Measurements from ENCODE around the gene CACNA2D4.
"Not testable (repeated sequence)": the region's sequence is repeated elsewhere in the genome, so short reads cannot be mapped to it uniquely, and the experiment has no call there.

The CACNA2D4 gene

DNA sequence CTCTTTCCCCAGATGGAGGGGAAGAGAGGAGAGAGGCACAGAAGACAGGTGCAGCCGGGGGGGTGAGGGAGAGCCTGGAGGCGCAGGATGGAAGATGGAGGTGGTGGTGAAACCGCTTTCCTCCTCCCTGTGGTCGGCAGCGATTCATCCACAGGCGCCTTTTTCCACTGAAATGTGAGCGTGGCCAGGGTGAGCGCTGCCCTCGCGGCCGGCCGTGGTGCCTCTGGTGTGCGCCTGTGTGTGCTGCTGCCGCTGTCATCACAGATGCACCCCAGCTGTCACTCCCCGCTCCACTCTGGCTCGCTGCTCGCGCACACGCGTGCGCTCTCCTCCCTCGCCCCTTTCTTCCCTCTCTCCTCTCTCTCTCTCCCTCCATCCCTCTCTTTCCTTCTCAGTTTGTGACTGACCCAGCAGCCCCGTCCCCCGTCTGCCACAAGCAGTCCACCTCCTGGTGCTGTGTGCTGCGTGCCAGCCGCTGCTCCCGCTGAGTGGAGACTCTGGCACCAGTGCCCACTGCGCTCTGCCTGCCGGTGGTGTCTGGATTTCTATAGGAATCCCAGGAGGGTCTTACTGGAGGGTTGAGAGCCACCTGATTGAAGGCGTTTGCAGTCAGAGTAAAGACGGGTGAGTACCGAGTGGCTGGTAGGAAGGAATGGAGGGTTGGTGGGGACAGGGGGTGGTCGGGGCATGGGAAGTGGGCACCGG is 98.1 kb downstream of the CACNA2D4 start, which contains the start of gene LRTM2:
Gene LRTM2, plus strand, starts transcription at position 375 of the 705 bp plus-strand sequence. CDS start 7,584 bp downstream, outside the sequence.
- Histone ChIP-seq H3K9ac (peak within 1 kb of the TSS in 8 of 11 experiments; percentile 46 to 79 (median 62); a peak in 16 of 22 replicates), H3K27me3 (peaks cover 0 to 25% (median 0%) of the 10 kb centered on the region in 11 experiments; a peak in 9 of 22 replicates), H3K4me3 (peak within 1 kb of the TSS; percentile 2 to 52 (median 35); a peak in 17 of 20 replicates)

DNA sequence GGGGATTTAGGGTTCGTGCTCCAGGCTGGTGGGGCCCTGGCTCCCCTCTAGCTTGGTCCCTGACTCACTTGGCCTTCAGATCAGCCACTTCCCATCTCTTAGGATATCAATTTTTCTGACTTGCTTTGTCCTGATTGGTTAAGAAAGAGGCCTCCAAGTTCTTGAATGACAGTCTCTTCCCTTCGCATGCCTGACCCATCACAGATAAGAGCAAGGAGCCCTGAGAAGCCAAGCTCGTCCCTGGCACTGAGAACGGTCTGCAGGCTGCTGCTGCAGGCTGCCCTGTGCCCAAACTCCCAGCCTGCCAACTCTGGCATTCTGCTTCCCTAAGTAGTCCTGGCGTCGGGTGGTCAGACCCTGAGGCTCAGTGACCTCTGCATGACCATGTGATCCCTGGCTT is 98.9 kb downstream of the CACNA2D4 start:
- H3K4me3 ChIP-seq, result peak overlapping the region in 2 of 10 experiments; percentile 36 to 52; a peak in 2 of 20 replicates
- H3K9ac ChIP-seq, result peak overlapping the region in 6 of 11 experiments; percentile 50 to 79 (median 75); a peak in 10 of 22 replicates
- 0 out of 22 replicates have a peak, but pooled peaks cover 0 to 3% (median 0%) of the 10 kb centered on the region in 11 experiments for H3K9me3 ChIP-seq (replicated peaks in 1 of 11)
- H3K27me3 ChIP-seq, result peaks cover 0 to 25% (median 0%) of the 10 kb centered on the region in 11 experiments; a peak in 9 of 22 replicates
- TF ChIP-seq Cebpa-rat (IDR thresholded peaks at IDR 0.05), result no peak
- H3K36me3 ChIP-seq, result no peaks in the 10 kb centered on the region
- peak overlapping the region; percentile 80 to 97 (median 95) for H3K4me2 ChIP-seq
- no peaks in the 10 kb centered on the region for H4K20me1 ChIP-seq
- H3K27ac ChIP-seq, result peak overlapping the region in 5 of 11 experiments; percentile 11 to 81 (median 15); a peak in 6 of 22 replicates
- H3K4me1 ChIP-seq, result peaks cover 73 to 86% (median 85%) of the 10 kb centered on the region in 10 experiments

More for the DNA sequence above, 98.1 kb downstream of the CACNA2D4 start, which contains the start of gene LRTM2:
- Histone ChIP-seq H3K36me3 (no peaks in the 10 kb centered on the region), H4K20me1 (no peaks in the 10 kb centered on the region), H3K4me1 (peaks cover 66 to 86% (median 85%) of the 10 kb centered on the region in 10 experiments), H3K4me2 (peak within 1 kb of the TSS; percentile 80 to 97 (median 95)), H3K9me3 (replicated peaks in 1 of 11) (0 out of 22 replicates have a peak, but pooled peaks cover 0 to 3% (median 0%) of the 10 kb centered on the region in 11 experiments), H3K27ac (peak within 1 kb of the TSS in 7 of 11 experiments; percentile 55 to 82 (median 79); a peak in 10 of 22 replicates)
- no peak for TF ChIP-seq Cebpa-rat (IDR thresholded peaks at IDR 0.05)

DNA sequence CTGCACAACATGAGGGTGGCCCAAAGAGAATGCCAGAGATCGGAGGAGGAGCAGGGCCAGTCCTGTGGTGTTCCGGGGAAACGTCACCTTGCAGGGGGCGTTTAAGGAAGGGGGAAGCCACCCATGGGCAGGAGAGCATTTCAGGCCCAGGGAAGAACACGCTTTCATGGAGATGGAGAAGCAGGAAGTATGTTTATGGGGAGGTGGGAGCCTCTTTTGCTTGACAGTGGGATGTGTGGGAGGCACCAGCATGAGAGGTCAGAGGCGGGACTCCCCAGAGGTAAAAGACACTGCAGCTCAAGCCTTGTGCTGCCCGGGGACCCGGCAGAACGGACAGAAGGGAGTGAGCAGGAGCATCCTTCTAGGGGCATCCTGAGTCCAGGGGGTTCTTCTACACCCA is 99.4 kb downstream of the CACNA2D4 start:
- no peak for TF ChIP-seq Cebpa-rat (IDR thresholded peaks at IDR 0.05)

DNA sequence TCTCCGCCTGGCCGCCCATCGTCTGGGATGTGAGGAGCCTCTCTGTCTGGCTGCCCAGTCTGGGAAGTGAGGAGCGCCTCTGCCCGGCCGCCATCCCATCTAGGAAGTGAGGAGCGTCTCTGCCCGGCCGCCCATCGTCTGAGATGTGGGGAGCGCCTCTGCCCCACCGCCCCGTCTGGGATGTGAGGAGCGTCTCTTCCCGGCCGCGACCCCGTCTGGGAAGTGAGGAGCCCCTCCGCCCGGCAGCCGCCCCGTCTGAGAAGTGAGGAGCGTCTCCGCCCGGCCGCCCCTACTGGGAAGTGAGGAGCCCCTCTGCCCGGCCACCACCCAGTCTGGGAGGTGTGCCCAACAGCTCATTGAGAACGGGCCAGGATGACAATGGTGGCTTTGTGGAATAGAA is 100.5 kb downstream of the CACNA2D4 start:
- peaks cover 0 to 25% (median 0%) of the 10 kb centered on the region in 11 experiments; a peak in 9 of 22 replicates for H3K27me3 ChIP-seq
- not testable (repeated sequence) for H3K27ac ChIP-seq, H4K20me1 ChIP-seq

More for the DNA sequence above, 99.4 kb downstream of the CACNA2D4 start:
- Histone ChIP-seq H3K9ac (peak overlapping the region in 1 of 11 experiments; percentile 78; a peak in 1 of 22 replicates), H3K9me3 (replicated peaks in 1 of 11) (0 out of 22 replicates have a peak, but pooled peaks cover 0 to 3% (median 0%) of the 10 kb centered on the region in 11 experiments), H3K4me1 (peaks cover 79 to 86% (median 85%) of the 10 kb centered on the region in 10 experiments), H3K36me3 (no peaks in the 10 kb centered on the region), H3K27me3 (peaks cover 0 to 25% (median 0%) of the 10 kb centered on the region in 11 experiments; a peak in 9 of 22 replicates), H3K4me2 (peak overlapping the region; percentile 80 to 97 (median 95); a peak in 21 of 22 replicates), H4K20me1 (no peaks in the 10 kb centered on the region), H3K27ac (peak overlapping the region in 2 of 11 experiments; percentile 11 to 81; a peak in 2 of 22 replicates), H3K4me3 (no peak overlapping the region)

DNA sequence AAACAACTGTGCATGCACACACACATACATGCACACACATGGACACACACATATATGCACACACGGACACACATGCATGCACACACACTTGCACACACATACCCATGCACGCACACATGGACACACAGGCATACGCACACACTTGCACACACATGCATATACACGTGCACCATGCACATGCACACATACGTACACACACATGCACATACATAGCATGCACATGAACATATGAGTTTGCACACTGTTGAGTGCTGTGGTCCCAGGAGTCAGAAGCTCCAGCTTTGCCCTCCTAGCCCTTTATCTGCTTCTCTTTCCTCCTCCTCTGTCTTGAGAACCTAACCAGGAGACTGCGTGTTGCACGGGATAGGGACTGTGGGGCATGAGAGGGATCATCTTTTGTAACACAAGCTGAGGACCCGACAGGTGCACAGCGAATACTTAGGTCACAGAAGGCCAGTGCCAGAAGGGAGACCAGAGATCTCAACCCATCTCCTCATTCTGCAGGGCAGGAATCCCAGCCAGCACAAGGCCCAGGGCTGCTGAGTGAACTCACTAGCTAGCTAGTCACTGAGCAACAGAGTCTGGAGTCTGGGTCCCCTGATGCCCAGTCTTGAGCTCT is 101.6 kb downstream of the CACNA2D4 start:
- Histone ChIP-seq H3K27me3 (peaks cover 0 to 25% (median 0%) of the 10 kb centered on the region in 11 experiments; a peak in 9 of 22 replicates), H3K9me3 (replicated peaks in 1 of 11) (0 out of 22 replicates have a peak, but pooled peaks cover 0 to 3% (median 0%) of the 10 kb centered on the region in 11 experiments), H3K9ac (peak overlapping the region in 1 of 11 experiments; percentile 31; a peak in 5 of 22 replicates), H3K36me3 (no peaks in the 10 kb centered on the region), H4K20me1 (no peaks in the 10 kb centered on the region), H3K27ac (peak overlapping the region in 6 of 11 experiments; percentile 22 to 100 (median 98); a peak in 9 of 22 replicates), H3K4me3 (no peak overlapping the region), H3K4me1 (peaks cover 83 to 86% (median 84%) of the 10 kb centered on the region in 10 experiments), H3K4me2 (peak overlapping the region; percentile 77 to 99 (median 97))
- TF ChIP-seq Cebpa-rat (IDR thresholded peaks at IDR 0.05), result no peak

More for the DNA sequence above, 100.5 kb downstream of the CACNA2D4 start:
- not testable (repeated sequence) for H3K4me2 ChIP-seq; H3K4me3 ChIP-seq; H3K9me3 ChIP-seq (replicated peaks in 1 of 11); H3K36me3 ChIP-seq; H3K9ac ChIP-seq
- peaks cover 83 to 86% (median 85%) of the 10 kb centered on the region in 10 experiments for H3K4me1 ChIP-seq

DNA sequence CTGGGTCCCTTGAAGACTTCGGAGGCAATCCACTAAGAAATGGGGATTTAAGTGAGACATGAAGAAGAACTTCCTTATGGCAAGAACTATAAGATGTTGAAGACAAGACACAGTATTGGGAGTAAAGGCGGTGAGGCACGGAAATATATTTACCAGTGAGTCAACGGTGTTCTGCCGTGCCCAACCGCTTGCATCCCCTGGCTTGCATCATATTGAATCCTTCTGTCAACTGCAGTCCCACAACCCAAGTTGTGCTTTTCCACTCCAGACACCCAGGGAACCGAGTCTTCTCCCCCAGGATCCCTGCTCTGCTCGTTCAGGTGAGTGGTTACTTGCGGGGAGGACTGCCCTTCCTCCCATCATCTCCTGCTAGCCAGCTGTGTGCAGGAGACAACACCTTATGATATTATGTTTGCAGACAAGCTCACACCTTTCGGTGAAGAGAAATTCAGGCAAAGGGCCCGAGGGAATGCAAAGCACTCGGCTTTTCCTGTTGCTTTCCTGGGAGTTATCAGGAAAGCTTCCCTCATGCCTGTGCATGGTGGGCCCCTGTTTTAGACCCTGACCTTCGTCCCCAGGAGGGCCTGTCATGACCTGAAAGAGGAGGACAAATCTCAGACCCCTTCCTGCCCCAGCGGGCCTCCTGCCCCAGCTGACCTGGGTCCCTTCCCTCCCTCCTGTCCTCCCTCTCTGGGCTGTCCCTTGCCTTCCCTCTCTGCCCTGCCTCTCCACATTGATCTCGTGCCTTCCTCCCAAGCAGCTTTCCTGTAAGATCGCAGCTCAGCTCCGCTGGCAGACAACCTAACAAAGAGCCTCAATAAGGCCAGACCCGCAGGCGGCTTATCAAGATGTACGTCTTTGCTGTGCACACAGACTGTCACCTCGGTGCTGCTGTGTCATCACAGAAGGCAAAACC is 102.4 kb downstream of the CACNA2D4 start:
- H3K4me2 ChIP-seq, result peak overlapping the region; percentile 77 to 99 (median 97)
- peaks cover 83 to 86% (median 84%) of the 10 kb centered on the region in 10 experiments for H3K4me1 ChIP-seq
- H4K20me1 ChIP-seq, result no peaks in the 10 kb centered on the region
- H3K27me3 ChIP-seq, result peaks cover 0 to 19% (median 0%) of the 10 kb centered on the region in 11 experiments; a peak in 9 of 22 replicates
- H3K9ac ChIP-seq, result peak overlapping the region in 10 of 11 experiments; percentile 3 to 97 (median 48); a peak in 17 of 22 replicates
- 0 out of 22 replicates have a peak, but pooled peaks cover 0 to 3% (median 0%) of the 10 kb centered on the region in 11 experiments for H3K9me3 ChIP-seq (replicated peaks in 1 of 11)
- H3K36me3 ChIP-seq, result no peaks in the 10 kb centered on the region
- peak overlapping the region in 9 of 11 experiments; percentile 92 to 100 (median 97); a peak in 19 of 22 replicates for H3K27ac ChIP-seq
- TF ChIP-seq Cebpa-rat (IDR thresholded peaks at IDR 0.05), result peak in 5 of 11 experiments; percentile 11 to 65 (median 31); a peak in 3 of 22 replicates
- no peak overlapping the region for H3K4me3 ChIP-seq

DNA sequence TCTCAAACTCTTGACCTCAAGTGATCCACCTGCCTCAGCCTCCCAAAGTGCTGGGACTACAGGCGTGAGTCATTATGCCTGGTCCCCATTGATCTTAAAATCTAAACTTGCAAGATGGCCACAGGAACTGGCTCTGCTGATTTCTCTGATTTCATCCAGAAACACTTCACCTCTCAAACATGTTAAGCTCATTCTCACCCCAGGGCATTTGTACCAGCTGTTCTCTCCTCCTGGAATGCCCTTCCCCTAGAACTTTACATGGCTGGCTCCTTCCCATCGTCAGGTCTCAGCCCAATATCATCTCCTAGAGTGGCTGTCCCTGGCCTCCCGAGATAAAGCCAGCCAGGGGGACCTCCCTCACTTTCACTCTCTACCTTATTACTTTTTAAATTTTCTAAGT is 103.3 kb downstream of the CACNA2D4 start:
- Histone ChIP-seq H4K20me1 (no peaks in the 10 kb centered on the region), H3K4me2 (peak overlapping the region; percentile 77 to 99 (median 97)), H3K36me3 (no peaks in the 10 kb centered on the region), H3K27me3 (peaks cover 0 to 9% (median 0%) of the 10 kb centered on the region in 11 experiments; a peak in 7 of 22 replicates), H3K4me1 (peaks cover 83 to 86% (median 84%) of the 10 kb centered on the region in 10 experiments), H3K9ac (peak overlapping the region in 7 of 11 experiments; percentile 16 to 97 (median 50); a peak in 8 of 22 replicates), H3K27ac (peak overlapping the region in 10 of 11 experiments; percentile 92 to 100 (median 97); a peak in 20 of 22 replicates), H3K4me3 (no peak overlapping the region), H3K9me3 (replicated peaks in 1 of 11) (0 out of 22 replicates have a peak, but pooled peaks cover 0 to 3% (median 0%) of the 10 kb centered on the region in 11 experiments)
- no peak for TF ChIP-seq Cebpa-rat (IDR thresholded peaks at IDR 0.05)
